Subcutaneous adipose tissue (tissue), 4 donors: ENCODE measurements around the gene KCNQ4. TPM values are rescaled to one million over a fixed set of nuclear protein-coding genes. Genes with fewer than 3 reads are reported as not detected.

Source experiments
- CTCF ChIP-seq: fragments of 450-650 bp; IDR thresholded peaks from one replicate; pipeline ENCODE4 v1.5.1; 2016; ENCODE audit warnings: low read depth, mild to moderate bottlenecking, control low read depth, antibody characterized with exemption, moderate library complexity
- total RNA-seq, 4 donors: library from RNA; depleted of rRNA; stranded (reverse); fragments of >200 nt; gene quantifications; one replicate each; pipeline ENCODE4 v1.1.0, GENCODE V29; 2016

KCNQ4 gene
- total RNA-seq, 4 donors from 2014 or later = 0.34 to 1.1 (median 0.49) TPM; not detected in 1

GRCh38 chr1:40781608-40781971 is 2.0 kb upstream of the KCNQ4 start:
- TF ChIP-seq CTCF = no peak

DNA sequence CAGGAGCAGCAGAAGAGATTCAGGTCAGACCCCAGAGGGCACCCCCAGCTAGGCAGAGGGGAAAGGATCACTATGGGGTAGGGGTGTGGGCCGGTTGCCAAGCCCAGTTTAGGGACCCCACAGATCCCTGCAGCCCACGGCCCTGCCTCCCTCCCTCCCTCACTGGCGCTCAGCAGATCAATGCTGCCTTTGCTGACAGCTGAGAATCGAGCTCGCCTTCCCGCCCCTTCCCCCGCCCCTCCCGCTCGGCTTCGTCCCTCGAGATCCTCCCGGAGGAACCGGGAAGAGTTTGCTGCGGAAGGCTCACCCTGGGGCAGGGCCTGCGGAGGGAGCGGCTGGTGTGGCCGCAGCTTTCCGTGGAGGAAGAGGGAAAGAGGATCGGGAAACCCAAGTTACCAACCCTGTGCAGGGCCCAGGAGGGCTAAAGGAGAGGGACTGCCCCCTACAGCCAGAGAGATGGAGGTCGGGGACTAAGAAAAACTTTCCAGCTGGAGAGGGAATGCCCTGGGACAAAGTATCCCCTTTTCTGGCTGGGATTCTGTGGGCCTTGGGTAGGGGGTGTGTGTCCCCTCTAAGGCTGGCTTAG is 1.1 kb upstream of the KCNQ4 start:
- TF ChIP-seq CTCF = no peak

- no peak for TF ChIP-seq CTCF
These were observed 669 bp downstream of the KCNQ4 start for GRCh38 chr1:40784141-40784770.

GRCh38 chr1:40784771-40785151 is 1.2 kb downstream of the KCNQ4 start:
- TF ChIP-seq CTCF = no peak

DNA sequence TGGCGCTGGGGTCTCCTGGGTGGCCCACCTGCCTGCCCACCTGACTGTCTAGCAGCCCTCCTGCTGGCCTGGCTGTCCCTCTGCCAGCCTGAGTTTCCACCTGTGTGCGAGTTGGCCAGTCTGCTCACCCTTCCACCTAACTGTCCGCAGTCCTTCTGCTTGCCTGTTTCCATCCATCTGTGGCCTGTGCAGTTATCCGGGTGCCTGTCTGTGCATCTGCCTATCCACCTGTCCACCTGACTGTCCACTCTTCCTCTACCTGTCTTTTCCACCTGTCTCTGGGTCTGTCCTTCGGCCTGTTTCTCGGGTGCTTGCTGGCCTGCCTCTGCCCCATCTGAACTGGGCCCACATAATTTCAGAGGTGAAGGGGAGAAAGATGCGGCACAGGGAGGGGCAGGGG is 1.9 kb downstream of the KCNQ4 start:
- TF ChIP-seq CTCF = no peak

- no peak for TF ChIP-seq CTCF
These were observed 2.8 kb downstream of the KCNQ4 start for GRCh38 chr1:40786171-40786994.

DNA sequence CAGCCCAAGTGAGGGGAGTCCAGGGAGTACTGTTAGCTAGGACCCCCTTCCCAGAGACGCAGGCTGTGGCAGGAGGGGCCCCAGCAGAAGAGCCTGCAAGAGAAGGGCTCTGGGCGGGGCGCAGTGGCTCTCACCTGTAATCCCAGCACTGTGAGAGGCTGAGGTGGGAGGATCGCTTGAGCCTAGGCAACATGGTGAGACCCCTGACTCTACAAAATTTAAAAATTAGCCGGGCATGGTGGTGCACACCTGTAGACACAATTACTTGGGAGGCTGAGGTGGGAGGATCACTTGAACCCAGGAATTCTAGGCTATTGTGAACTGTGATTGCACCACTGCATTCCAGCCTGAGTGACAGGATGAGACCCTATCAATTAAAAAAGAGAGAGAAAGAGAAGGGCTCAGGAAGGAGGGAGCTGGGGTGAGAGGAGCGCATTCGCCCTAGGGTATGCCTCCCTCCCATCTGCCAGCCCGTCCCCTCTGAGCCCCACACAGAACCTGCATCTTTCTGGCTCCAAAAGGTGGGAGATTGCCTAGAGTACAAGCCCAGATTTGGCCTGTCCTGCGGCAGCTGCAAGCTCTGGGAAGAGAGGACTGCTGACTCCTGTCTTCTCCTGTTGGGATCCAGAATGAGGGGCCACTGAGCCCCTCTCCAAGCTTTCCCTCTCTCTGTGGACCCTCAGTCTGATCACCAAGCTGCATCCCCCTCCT is 3.6 kb downstream of the KCNQ4 start:
- no peak for TF ChIP-seq CTCF
